ENCODE measurements around the gene LHX3.

- TF ChIP-seq MXI1 (conservative IDR thresholded peaks at IDR 0.05; ENCODE audit: poor library complexity, severe bottlenecking), result no peak
- no peak for TF ChIP-seq POLR2AphosphoS5 (IDR thresholded peaks at IDR 0.05)
- TF ChIP-seq, protein P1, sequence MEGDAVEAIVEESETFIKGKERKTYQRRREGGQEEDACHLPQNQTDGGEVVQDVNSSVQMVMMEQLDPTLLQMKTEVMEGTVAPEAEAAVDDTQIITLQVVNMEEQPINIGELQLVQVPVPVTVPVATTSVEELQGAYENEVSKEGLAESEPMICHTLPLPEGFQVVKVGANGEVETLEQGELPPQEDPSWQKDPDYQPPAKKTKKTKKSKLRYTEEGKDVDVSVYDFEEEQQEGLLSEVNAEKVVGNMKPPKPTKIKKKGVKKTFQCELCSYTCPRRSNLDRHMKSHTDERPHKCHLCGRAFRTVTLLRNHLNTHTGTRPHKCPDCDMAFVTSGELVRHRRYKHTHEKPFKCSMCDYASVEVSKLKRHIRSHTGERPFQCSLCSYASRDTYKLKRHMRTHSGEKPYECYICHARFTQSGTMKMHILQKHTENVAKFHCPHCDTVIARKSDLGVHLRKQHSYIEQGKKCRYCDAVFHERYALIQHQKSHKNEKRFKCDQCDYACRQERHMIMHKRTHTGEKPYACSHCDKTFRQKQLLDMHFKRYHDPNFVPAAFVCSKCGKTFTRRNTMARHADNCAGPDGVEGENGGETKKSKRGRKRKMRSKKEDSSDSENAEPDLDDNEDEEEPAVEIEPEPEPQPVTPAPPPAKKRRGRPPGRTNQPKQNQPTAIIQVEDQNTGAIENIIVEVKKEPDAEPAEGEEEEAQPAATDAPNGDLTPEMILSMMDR (IDR thresholded peaks at IDR 0.05; ENCODE audit: poor library complexity, severe bottlenecking), result no peak
- no peak for TF ChIP-seq EZH2 (IDR thresholded peaks at IDR 0.05; ENCODE audit: borderline replicate concordance, insufficient read depth, low read length, poor library complexity, severe bottlenecking)
- no peak for TF ChIP-seq EP300 (conservative IDR thresholded peaks at IDR 0.05; ENCODE audit: poor library complexity, severe bottlenecking)
- TF ChIP-seq, protein P2, sequence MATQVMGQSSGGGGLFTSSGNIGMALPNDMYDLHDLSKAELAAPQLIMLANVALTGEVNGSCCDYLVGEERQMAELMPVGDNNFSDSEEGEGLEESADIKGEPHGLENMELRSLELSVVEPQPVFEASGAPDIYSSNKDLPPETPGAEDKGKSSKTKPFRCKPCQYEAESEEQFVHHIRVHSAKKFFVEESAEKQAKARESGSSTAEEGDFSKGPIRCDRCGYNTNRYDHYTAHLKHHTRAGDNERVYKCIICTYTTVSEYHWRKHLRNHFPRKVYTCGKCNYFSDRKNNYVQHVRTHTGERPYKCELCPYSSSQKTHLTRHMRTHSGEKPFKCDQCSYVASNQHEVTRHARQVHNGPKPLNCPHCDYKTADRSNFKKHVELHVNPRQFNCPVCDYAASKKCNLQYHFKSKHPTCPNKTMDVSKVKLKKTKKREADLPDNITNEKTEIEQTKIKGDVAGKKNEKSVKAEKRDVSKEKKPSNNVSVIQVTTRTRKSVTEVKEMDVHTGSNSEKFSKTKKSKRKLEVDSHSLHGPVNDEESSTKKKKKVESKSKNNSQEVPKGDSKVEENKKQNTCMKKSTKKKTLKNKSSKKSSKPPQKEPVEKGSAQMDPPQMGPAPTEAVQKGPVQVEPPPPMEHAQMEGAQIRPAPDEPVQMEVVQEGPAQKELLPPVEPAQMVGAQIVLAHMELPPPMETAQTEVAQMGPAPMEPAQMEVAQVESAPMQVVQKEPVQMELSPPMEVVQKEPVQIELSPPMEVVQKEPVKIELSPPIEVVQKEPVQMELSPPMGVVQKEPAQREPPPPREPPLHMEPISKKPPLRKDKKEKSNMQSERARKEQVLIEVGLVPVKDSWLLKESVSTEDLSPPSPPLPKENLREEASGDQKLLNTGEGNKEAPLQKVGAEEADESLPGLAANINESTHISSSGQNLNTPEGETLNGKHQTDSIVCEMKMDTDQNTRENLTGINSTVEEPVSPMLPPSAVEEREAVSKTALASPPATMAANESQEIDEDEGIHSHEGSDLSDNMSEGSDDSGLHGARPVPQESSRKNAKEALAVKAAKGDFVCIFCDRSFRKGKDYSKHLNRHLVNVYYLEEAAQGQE (IDR thresholded peaks at IDR 0.05; ENCODE audit: borderline replicate concordance), result no peak
- TF ChIP-seq SMC3 (conservative IDR thresholded peaks at IDR 0.05; ENCODE audit: poor library complexity), result no peak
- TF ChIP-seq TAF1 (IDR thresholded peaks at IDR 0.05; ENCODE audit: low read depth), result no peak
Measured at GRCh38 chr9:136155576-136155975, 49.4 kb downstream of the LHX3 start.
